Endodermal cell (in vitro differentiated cells): ENCODE measurements around the gene DNM3. TPM values are rescaled to one million over a fixed set of nuclear protein-coding genes. Genes with fewer than 3 reads are reported as not detected.
A peak's percentile ranks its signal among the peaks of the same experiment; 100 is the strongest.

Source experiments
- DNase-seq: peaks from one replicate; pipeline ENCODE4 v3.0.0-alpha.2; 2017
- H3K27ac ChIP-seq: 2 replicates; pipeline ENCODE4 v1.5.1; 2013; ENCODE audit warnings: mild to moderate bottlenecking, low read depth, low read length, moderate library complexity
- H3K27me3 ChIP-seq: 2 replicates; pipeline ENCODE4 v1.6.1; 2013; ENCODE audit warnings: mild to moderate bottlenecking, low read length, moderate library complexity; ENCODE audit not compliant: insufficient read depth, control insufficient read depth, poor library complexity, severe bottlenecking
- H3K36me3 ChIP-seq: 2 replicates; pipeline ENCODE4 v1.7.0; 2013; ENCODE audit warnings: mild to moderate bottlenecking, low read length, moderate library complexity; ENCODE audit not compliant: control insufficient read depth, insufficient read depth
- H3K4me1 ChIP-seq: one replicate; pipeline ENCODE4 v1.7.0; 2013; ENCODE audit warnings: low read length; ENCODE audit not compliant: control insufficient read depth, insufficient read depth
- H3K4me3 ChIP-seq: 2 replicates; pipeline ENCODE4 v1.5.1; 2013; ENCODE audit warnings: mild to moderate bottlenecking, low read length, moderate library complexity
- H3K9ac ChIP-seq: 2 replicates; pipeline ENCODE4 v1.6.1; 2013; ENCODE audit warnings: mild to moderate bottlenecking, low read length, moderate library complexity; ENCODE audit not compliant: poor library complexity, severe bottlenecking; ENCODE audit errors: extremely low read depth
- H3K9me3 ChIP-seq: 2 replicates; pipeline ENCODE4 v1.6.1; 2013; ENCODE audit warnings: mild to moderate bottlenecking, low read length, moderate library complexity; ENCODE audit not compliant: control insufficient read depth
- H3K27ac Mint-ChIP-seq: 2 replicates; pipeline ENCODE4 v1.8.0; 2020; ENCODE audit warnings: mixed read lengths
- H3K27me3 Mint-ChIP-seq: 2 replicates; pipeline ENCODE4 v1.8.0; 2021; ENCODE audit warnings: mild to moderate bottlenecking, mixed read lengths; ENCODE audit not compliant: insufficient read depth
- H3K36me3 Mint-ChIP-seq: 2 replicates; pipeline ENCODE4 v1.8.0; 2020; ENCODE audit warnings: low read depth, mixed read lengths
- H3K4me1 Mint-ChIP-seq: 2 replicates; pipeline ENCODE4 v1.8.0; 2020; ENCODE audit warnings: mixed read lengths
- H3K4me3 Mint-ChIP-seq: 2 replicates; pipeline ENCODE4 v1.8.0; 2020; ENCODE audit warnings: mild to moderate bottlenecking, moderate library complexity, mixed read lengths
- H3K9me3 Mint-ChIP-seq: 2 replicates; pipeline ENCODE4 v1.8.0; 2020; ENCODE audit warnings: mild to moderate bottlenecking, mixed read lengths
- WGBS, 2 experiments: methylation state at CpG; one replicate each; pipeline versions ENCODE4 v1.1.5 to v1.1.7; 2013; ENCODE audit warnings: missing lambda C conversion rate in 2 of 2, mixed read lengths in 1 of 2; ENCODE audit not compliant: insufficient coverage in 1 of 2, insufficient read length in 1 of 2; 5-methylcytosine and 5-hydroxymethylcytosine counted together
- total RNA-seq, 2 donors: library from RNA; stranded (reverse); fragmentation: NEBNext Ultra II Directional in 1 of 2; extraction: Animal tissue kit (Norgen Biotek cat#: 25700) in 1 of 2; gene quantifications; 2 replicates in 1 of 2; 3 replicates in 1 of 2; pipeline ENCODE4 v1.2.1, GENCODE V29; 2021
- TF ChIP-seq, protein P1 (sequence below): fragments of 200-600 bp; sonication (generic); conservative IDR thresholded peaks from 2 replicates; pipeline ENCODE4 v1.5.0; 2021; ENCODE audit warnings: antibody characterized with exemption, mild to moderate bottlenecking

The DNM3 gene
- total RNA-seq, 2 donors from 2014 or later: 0.53 to 1.8 TPM

DNA sequence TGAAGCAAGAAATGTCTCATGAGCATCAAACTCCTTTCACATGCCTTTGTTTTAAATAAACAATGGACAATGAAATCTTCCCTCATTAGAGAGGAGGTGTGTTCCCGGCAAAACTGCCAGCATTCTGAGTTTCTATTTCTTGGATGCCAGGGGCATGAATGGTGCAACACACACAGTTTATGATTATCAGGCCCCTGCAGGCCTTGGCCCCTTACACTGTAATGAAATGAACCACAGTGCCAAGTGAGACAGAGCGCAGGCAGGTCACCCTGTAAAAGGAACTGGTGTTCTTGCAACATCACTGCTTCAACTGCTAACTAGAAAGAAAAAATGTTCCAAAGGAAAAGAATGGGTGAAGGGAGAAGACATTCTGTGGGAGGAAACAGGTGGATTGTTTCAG, 606.3 kb downstream of the DNM3 start:
- 96% methylated on average over 2 of the region's 2 CpGs; no CpG with 5 or more reads in 1 of the 2 experiments for WGBS, 2 experiments
- no peaks in the 10 kb centered on the region for H3K9me3 Mint-ChIP-seq
- peaks cover 4% of the 10 kb centered on the region for H3K4me1 Mint-ChIP-seq

DNA sequence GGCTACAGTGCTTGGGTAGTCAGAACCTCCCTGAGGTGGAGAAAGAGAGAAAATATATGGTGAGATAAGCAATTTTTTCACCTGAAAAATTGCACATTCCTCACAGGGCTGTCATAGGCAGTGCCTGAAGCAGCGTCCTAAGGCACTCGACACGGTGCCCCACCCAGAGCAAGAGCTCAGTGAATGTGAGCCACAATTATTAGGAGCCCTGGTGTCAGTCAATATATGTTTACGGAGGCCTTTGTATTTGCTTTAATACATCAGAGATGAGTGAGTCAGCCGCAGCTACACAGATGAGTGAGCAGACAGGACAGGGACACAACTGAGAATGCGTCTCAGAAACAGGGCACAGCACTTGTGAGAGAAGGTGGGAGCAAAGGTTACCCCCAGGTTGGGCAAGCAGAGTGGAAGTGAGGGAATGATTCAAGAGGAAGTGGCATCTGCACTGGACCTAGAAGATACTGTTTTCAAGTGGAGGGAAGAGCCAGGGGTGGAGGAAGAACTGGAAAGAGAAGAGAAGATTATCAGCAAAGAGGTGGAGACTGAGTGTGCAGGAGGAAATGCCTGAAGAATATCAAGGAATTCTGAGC, 607.8 kb downstream of the DNM3 start:
- no peaks in the 10 kb centered on the region for H3K36me3 Mint-ChIP-seq
- DNase-seq: no peak
- Histone ChIP-seq H3K36me3 (no peaks in the 10 kb centered on the region), H3K4me1 (peaks cover 5% of the 10 kb centered on the region), H3K4me3 (no peak overlapping the region), H3K27ac (no peak overlapping the region), H3K9ac (no peak overlapping the region), H3K9me3 (no peaks in the 10 kb centered on the region), H3K27me3 (no peaks in the 10 kb centered on the region)
- H3K9me3 Mint-ChIP-seq: no peaks in the 10 kb centered on the region
- no peaks in the 10 kb centered on the region for H3K27me3 Mint-ChIP-seq
- H3K4me1 Mint-ChIP-seq: peaks cover 4% of the 10 kb centered on the region
- H3K27ac Mint-ChIP-seq: no peak overlapping the region
- no peak overlapping the region for H3K4me3 Mint-ChIP-seq
- WGBS, 2 experiments: 87 to 93% methylated on average over 6 of the region's 6 CpGs
- TF ChIP-seq, protein P1, sequence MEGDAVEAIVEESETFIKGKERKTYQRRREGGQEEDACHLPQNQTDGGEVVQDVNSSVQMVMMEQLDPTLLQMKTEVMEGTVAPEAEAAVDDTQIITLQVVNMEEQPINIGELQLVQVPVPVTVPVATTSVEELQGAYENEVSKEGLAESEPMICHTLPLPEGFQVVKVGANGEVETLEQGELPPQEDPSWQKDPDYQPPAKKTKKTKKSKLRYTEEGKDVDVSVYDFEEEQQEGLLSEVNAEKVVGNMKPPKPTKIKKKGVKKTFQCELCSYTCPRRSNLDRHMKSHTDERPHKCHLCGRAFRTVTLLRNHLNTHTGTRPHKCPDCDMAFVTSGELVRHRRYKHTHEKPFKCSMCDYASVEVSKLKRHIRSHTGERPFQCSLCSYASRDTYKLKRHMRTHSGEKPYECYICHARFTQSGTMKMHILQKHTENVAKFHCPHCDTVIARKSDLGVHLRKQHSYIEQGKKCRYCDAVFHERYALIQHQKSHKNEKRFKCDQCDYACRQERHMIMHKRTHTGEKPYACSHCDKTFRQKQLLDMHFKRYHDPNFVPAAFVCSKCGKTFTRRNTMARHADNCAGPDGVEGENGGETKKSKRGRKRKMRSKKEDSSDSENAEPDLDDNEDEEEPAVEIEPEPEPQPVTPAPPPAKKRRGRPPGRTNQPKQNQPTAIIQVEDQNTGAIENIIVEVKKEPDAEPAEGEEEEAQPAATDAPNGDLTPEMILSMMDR: no peak

More for the DNA sequence above, 606.3 kb downstream of the DNM3 start:
- H3K27me3 ChIP-seq: no peaks in the 10 kb centered on the region
- H3K36me3 ChIP-seq: no peaks in the 10 kb centered on the region
- H3K27ac Mint-ChIP-seq: no peak overlapping the region
- no peaks in the 10 kb centered on the region for H3K36me3 Mint-ChIP-seq
- no peaks in the 10 kb centered on the region for H3K27me3 Mint-ChIP-seq
- H3K9ac ChIP-seq: no peak overlapping the region
- DNase-seq: no peak
- no peaks in the 10 kb centered on the region for H3K9me3 ChIP-seq
- TF ChIP-seq, protein P1: no peak
- H3K4me3 Mint-ChIP-seq: no peak overlapping the region
- no peak overlapping the region for H3K4me3 ChIP-seq
- no peak overlapping the region for H3K27ac ChIP-seq
- peaks cover 7% of the 10 kb centered on the region for H3K4me1 ChIP-seq

DNA sequence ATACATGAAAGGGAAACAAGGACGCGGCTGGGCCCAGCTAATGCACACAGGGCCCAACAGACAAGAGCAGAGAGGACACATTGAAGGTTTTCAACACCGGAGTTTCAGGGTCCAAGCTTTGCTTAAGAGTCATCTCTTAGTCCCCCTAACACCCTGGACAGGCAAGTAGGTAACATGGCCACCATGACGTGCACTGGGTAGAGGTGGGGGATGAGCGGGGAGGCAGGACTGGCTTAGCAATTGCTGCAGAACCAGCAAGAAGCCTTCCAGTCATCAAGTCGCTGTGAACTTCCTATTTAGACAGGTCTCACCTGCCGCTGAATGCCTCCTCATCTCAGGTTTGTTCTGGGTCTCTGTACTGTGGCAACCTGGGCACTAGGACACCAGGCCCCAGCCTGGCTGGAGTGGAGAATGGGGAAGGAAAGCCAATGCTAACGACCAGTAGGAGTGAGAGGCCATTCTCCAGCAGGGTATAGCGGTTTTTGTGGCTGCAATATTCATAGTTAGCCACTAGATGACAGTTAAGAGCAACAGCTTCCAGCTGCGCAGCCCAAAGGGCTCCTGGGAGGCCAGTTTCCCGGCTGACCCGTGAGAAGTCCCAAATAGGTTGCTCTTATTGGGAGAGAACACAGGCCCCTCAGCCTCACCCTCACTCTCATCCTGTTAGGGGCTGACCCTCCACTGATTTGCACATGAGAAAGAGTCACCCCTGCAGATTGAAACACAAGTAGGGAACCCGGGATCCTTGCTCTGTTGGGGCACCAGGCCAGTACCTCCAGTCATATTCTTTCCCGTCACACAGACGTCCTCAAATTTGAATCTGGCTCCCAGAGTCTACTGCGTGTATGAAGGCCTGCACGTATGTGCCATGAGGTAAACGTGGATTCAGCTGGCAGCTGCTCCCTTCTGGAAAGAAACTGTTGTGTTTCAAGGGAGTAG, 608.6 kb downstream of the DNM3 start:
- Mint-ChIP-seq H3K9me3 (no peaks in the 10 kb centered on the region), H3K27me3 (peaks cover 3% of the 10 kb centered on the region), H3K36me3 (no peaks in the 10 kb centered on the region), H3K27ac (no peak overlapping the region), H3K4me1 (peaks cover 4% of the 10 kb centered on the region), H3K4me3 (no peak overlapping the region)
- Histone ChIP-seq H3K27me3 (no peaks in the 10 kb centered on the region), H3K9ac (no peak overlapping the region), H3K36me3 (no peaks in the 10 kb centered on the region), H3K4me3 (no peak overlapping the region), H3K27ac (no peak overlapping the region), H3K9me3 (no peaks in the 10 kb centered on the region), H3K4me1 (peaks cover 5% of the 10 kb centered on the region)
- DNase-seq: peak; percentile 87
- WGBS, 2 experiments: 67 to 69% methylated on average over 10 to 18 of the region's 18 CpGs
- TF ChIP-seq, protein P1: peak; percentile 91
